GM12878 (cell line): ENCODE measurements around the gene ESRRG. TPM values are rescaled to one million over a fixed set of nuclear protein-coding genes. Genes with fewer than 3 reads are reported as not detected.
A peak's percentile ranks its signal among the peaks of the same experiment; 100 is the strongest.

Experiments used
- ATAC-seq: fragments of 200-7000 bp; cut with Tn5 transposase; 3 replicates; pipeline ENCODE4 v1.9.1; 2020; ENCODE audit warnings: mild to moderate bottlenecking, moderate library complexity
- BruUV-seq: library from RNA; stranded (reverse); fragments of 400-500 nt; replicated peaks from 2 replicates; lab custom pipeline; 2021; lab: Mats Ljungman, UMichigan
- CTCF ChIA-PET: fragments of 300-600 bp; sonication (Branson Sonifier 250); formaldehyde crosslinking; extraction: SDS; loops from one replicate; lab custom pipeline; 2021; ENCODE audit warnings: inconsistent platforms; lab: Yijun Ruan, JAX
- POLR2A ChIA-PET: fragments of 350-600 bp; formaldehyde crosslinking; extraction: SDS; loops from one replicate; lab custom pipeline; 2021; ENCODE audit warnings: inconsistent platforms; lab: Charles Lee
- RAD21 ChIA-PET: fragments of 300-600 bp; sonication (Branson Sonifier 250); formaldehyde crosslinking; loops from one replicate; lab custom pipeline; 2023; ENCODE audit warnings: antibody characterized with exemption; ENCODE audit not compliant: unreplicated experiment; lab: Charles Lee
- SMC1A ChIA-PET: fragments of 300-600 bp; sonication (Branson Sonifier 250); formaldehyde crosslinking; loops from one replicate; lab custom pipeline; 2023; ENCODE audit not compliant: unreplicated experiment, uncharacterized antibody; lab: Charles Lee
- DNase-seq: peaks from one replicate; pipeline ENCODE4 v3.0.0-alpha.2; 2011; ENCODE audit warnings: low read depth, low spot score
- FAIRE-seq: peaks from 3 replicates; lab custom pipeline; 2011; peaks lifted over from hg19 to GRCh38; lab: Jason Lieb, UNC
- H2AFZ ChIP-seq: 2 replicates; pipeline ENCODE4 v1.6.0; 2011; ENCODE audit warnings: low read depth, low read length, control low read depth; ENCODE audit not compliant: control insufficient read depth
- H3K27ac ChIP-seq: 2 replicates; pipeline ENCODE4 v1.5.1; 2011; ENCODE audit warnings: control low read depth; ENCODE audit not compliant: control insufficient read depth, insufficient read depth
- H3K27me3 ChIP-seq, 2 experiments: replicated peaks in 1 of 2; 2 replicates each; pipeline versions ENCODE4 v1.6.0 to v1.6.1; 2011; ENCODE audit warnings: low read length in 1 of 2; ENCODE audit not compliant: control insufficient read depth in 2 of 2, insufficient read depth in 2 of 2
- H3K36me3 ChIP-seq, 2 experiments: 2 replicates each; pipeline ENCODE4 v1.5.1; 2011; ENCODE audit warnings: low read length in 1 of 2; ENCODE audit not compliant: control insufficient read depth in 2 of 2, insufficient read depth in 2 of 2
- H3K4me1 ChIP-seq: 2 replicates; pipeline ENCODE4 v1.6.1; 2011; ENCODE audit warnings: mild to moderate bottlenecking, low read length, moderate library complexity, mixed read lengths; ENCODE audit not compliant: control insufficient read depth, insufficient read depth
- H3K4me2 ChIP-seq: 2 replicates; pipeline ENCODE4 v1.6.0; 2011; ENCODE audit warnings: control low read depth; ENCODE audit not compliant: control insufficient read depth, insufficient read depth
- H3K4me3 ChIP-seq: fragments of 200-600 bp; sonication (generic); 2 replicates; pipeline ENCODE4 v1.5.1; 2016
- H3K79me2 ChIP-seq: 2 replicates; pipeline ENCODE4 v1.6.0; 2011; ENCODE audit warnings: low read length; ENCODE audit not compliant: control insufficient read depth, insufficient read depth
- H3K9ac ChIP-seq: 2 replicates; pipeline ENCODE4 v1.8.0; 2011; ENCODE audit warnings: low read length, control low read depth, mixed read lengths; ENCODE audit not compliant: control insufficient read depth, insufficient read depth
- H3K9me3 ChIP-seq: replicated peaks from 3 replicates; pipeline ENCODE4 v1.5.1; 2011; ENCODE audit warnings: mild to moderate bottlenecking, low read length; ENCODE audit not compliant: control insufficient read depth, insufficient read depth
- H4K20me1 ChIP-seq: 2 replicates; pipeline ENCODE4 v1.6.0; 2011; ENCODE audit not compliant: control insufficient read depth, insufficient read depth
- CBFB ChIP-seq: IDR thresholded peaks from 2 replicates; pipeline ENCODE4 v1.6.1; 2016; ENCODE audit warnings: antibody characterized with exemption, low read depth
- CBX5 ChIP-seq: sonication (generic); IDR thresholded peaks from 2 replicates; pipeline ENCODE4 v1.6.1; 2016; ENCODE audit warnings: low read depth, moderate library complexity, mild to moderate bottlenecking, inconsistent platforms
- GATAD2B ChIP-seq: fragments of 450-650 bp; conservative IDR thresholded peaks from 2 replicates; pipeline ENCODE4 v1.6.1; 2017; ENCODE audit warnings: low read depth, mild to moderate bottlenecking, moderate library complexity
- HCFC1 ChIP-seq: fragments of 150-350 bp; IDR thresholded peaks from 2 replicates; pipeline ENCODE4 v1.6.1; 2014; ENCODE audit warnings: low read length
- JUND ChIP-seq: IDR thresholded peaks from 2 replicates; pipeline ENCODE4 v1.6.1; 2012; ENCODE audit warnings: low read depth, mild to moderate bottlenecking, low read length, improper control_type of control experiment, moderate library complexity
- RAD21 ChIP-seq: IDR thresholded peaks from 2 replicates; pipeline ENCODE4 v1.6.1; 2011; ENCODE audit warnings: mild to moderate bottlenecking, low read depth, low read length, moderate library complexity; ENCODE audit not compliant: insufficient read depth
- RELA ChIP-seq: fragments of 450-650 bp; IDR thresholded peaks from 2 replicates; pipeline ENCODE4 v1.8.0; 2014; ENCODE audit warnings: borderline replicate concordance; ENCODE audit not compliant: partially characterized antibody
- SMAD5 ChIP-seq: IDR thresholded peaks from 2 replicates; pipeline ENCODE4 v1.6.1; 2016; ENCODE audit warnings: antibody characterized with exemption, low read depth
- SMC3 ChIP-seq: IDR thresholded peaks from 2 replicates; pipeline ENCODE4 v1.6.1; 2011; ENCODE audit warnings: low read length, improper control_type of control experiment, borderline replicate concordance
- SREBF2 ChIP-seq: IDR thresholded peaks from 2 replicates; pipeline ENCODE4 v1.6.1; 2012; ENCODE audit warnings: mild to moderate bottlenecking, low read length
- SRF ChIP-seq, 2 experiments: IDR thresholded peaks; 2 replicates each; pipeline ENCODE4 v1.6.1; 2011; ENCODE audit warnings: low read depth in 2 of 2, low read length in 2 of 2, mild to moderate bottlenecking in 1 of 2, moderate library complexity in 1 of 2
- STAT3 ChIP-seq: IDR thresholded peaks from 2 replicates; pipeline ENCODE4 v1.6.1; 2011; ENCODE audit warnings: low read depth, low read length, improper control_type of control experiment
- WRNIP1 ChIP-seq: IDR thresholded peaks from 2 replicates; pipeline ENCODE4 v1.6.1; 2011; ENCODE audit warnings: low read depth, low read length, improper control_type of control experiment, borderline replicate concordance
- YY1 ChIP-seq: IDR thresholded peaks from 2 replicates; pipeline ENCODE4 v1.6.1; 2011; ENCODE audit warnings: low read depth, mild to moderate bottlenecking, low read length
- ZNF217 ChIP-seq: fragments of 450-650 bp; IDR thresholded peaks from 2 replicates; pipeline ENCODE4 v1.6.1; 2017; ENCODE audit warnings: antibody characterized with exemption, mild to moderate bottlenecking
- ZNF622 ChIP-seq: fragments of 450-650 bp; IDR thresholded peaks from 2 replicates; pipeline ENCODE4 v1.6.1; 2017; ENCODE audit warnings: mild to moderate bottlenecking, inconsistent platforms
- ZSCAN29 ChIP-seq: fragments of 450-650 bp; IDR thresholded peaks from 2 replicates; pipeline ENCODE4 v1.6.1; 2017; ENCODE audit warnings: mild to moderate bottlenecking, moderate library complexity
- ZZZ3 ChIP-seq: IDR thresholded peaks from 2 replicates; pipeline ENCODE4 v1.6.1; 2011; ENCODE audit warnings: low read depth; ENCODE audit not compliant: control insufficient read depth, insufficient read length
- WGBS: methylation state at CpG from one replicate; pipeline ENCODE4 v1.1.6; 2016; ENCODE audit warnings: low lambda C conversion rate; ENCODE audit not compliant: insufficient replicate concordance, insufficient coverage; ENCODE audit errors: missing lambda C conversion rate; 5-methylcytosine and 5-hydroxymethylcytosine counted together
- in situ Hi-C: fragments of 300-500 bp; cut with MboI; formaldehyde crosslinking; loops from 9 replicates; pipeline ENCODE4 v1.14.3; 2018; ENCODE audit warnings: mixed read lengths
- intact Hi-C: fragments of 100-400 bp; cut with micrococcal nuclease; formaldehyde crosslinking; loops from one replicate; pipeline ENCODE4 v1.14.2; 2022; ENCODE audit not compliant: unreplicated experiment
- polyA plus RNA-seq, 11 experiments: library from polyadenylated mRNA; depleted of rRNA in 4 of 11; unstranded in 6 of 11; stranded (reverse) in 5 of 11; fragments of >200 nt; fragmentation: Nextera tagmentation in 4 of 11; fragmentation: Illumina TruSeq in 1 of 11; extraction: Ambion mirVana in 4 of 11; extraction: Trizol in 1 of 11; gene quantifications; 1 replicate in 1 of 11; 2 replicates in 10 of 11; pipeline versions ENCODE4 v1.2.1 to v1.2.3, GENCODE V29; 2011 to 2016; ENCODE audit warnings: inconsistent platforms in 2 of 11, missing spikeins in 2 of 11, low read depth in 1 of 11
- total RNA-seq, 4 experiments: library from RNA; depleted of rRNA in 3 of 4; stranded (reverse); fragments of >200 nt in 3 of 4; fragmentation: Illumina TruSeq in 1 of 4; extraction: Trizol in 1 of 4; gene quantifications; 2 replicates each; pipeline versions ENCODE4 v1.2.1 to v1.2.3, GENCODE V29; 2013 to 2021
- TF ChIP-seq, protein P1 (sequence below): IDR thresholded peaks from 2 replicates; pipeline ENCODE4 v1.6.1; 2012; ENCODE audit warnings: low read length, inconsistent platforms
- TF ChIP-seq, protein P2 (sequence below), 3 experiments: IDR thresholded peaks in 2 of 3; conservative IDR thresholded peaks in 1 of 3; 2 replicates each; pipeline ENCODE4 v1.5.1; 2011; ENCODE audit warnings: low read depth in 3 of 3, low read length in 3 of 3, mild to moderate bottlenecking in 3 of 3, control low read depth in 2 of 3, moderate library complexity in 2 of 3, inconsistent platforms in 1 of 3, mixed read lengths in 1 of 3; ENCODE audit not compliant: control insufficient read depth in 2 of 3, insufficient read depth in 1 of 3; ENCODE audit errors: extremely low read depth in 1 of 3
- TF ChIP-seq, protein P3 (sequence below): IDR thresholded peaks from 2 replicates; pipeline ENCODE4 v1.6.1; 2011; ENCODE audit warnings: borderline replicate concordance, low read depth, mild to moderate bottlenecking, moderate library complexity, mixed read lengths, low read length; ENCODE audit not compliant: insufficient read depth; ENCODE audit errors: extremely low read length

Gene ESRRG
- total and polyA plus RNA-seq, 10 of the 15 experiments (the other 5 are each of a cell fraction or from before 2014, with no cell fraction given) = 0.03 TPM; not detected in 9

DNA sequence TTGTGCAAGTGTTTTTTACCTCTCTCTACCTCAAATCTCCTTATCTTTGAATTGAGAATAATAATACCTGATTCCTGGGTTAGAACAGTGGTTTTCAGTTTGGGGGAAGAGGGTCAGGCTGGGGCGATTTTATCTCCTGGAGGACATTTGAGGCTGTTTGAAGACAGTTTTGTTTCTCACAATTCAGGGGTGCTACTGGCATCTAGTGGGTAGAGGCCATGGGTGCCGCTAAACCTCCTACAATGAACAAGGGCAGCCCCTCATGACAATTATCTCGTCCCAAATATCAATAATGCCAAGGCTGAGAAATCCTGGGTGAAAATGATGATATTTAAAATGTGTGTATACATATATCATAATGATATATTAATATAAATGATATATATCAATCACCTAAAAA lies 160.8 kb downstream of the ESRRG start:
- in situ Hi-C loops (no loop called here), intact Hi-C loops (loop anchor here (5.0 kb wide), 1 partner anchor 250 kb away; no protein-coding TSS in a partner anchor)
- no TSS peak for BruUV-seq
- Histone ChIP-seq H2AFZ (no peak overlapping the region), H3K4me3 (no peak overlapping the region), H3K9me3 (no peaks in the 10 kb centered on the region), H3K4me2 (no peak overlapping the region), H3K4me1 (no peaks in the 10 kb centered on the region), H4K20me1 (no peaks in the 10 kb centered on the region), H3K36me3 (no peaks in the 10 kb centered on the region), H3K27ac (no peak overlapping the region), H3K27me3 (no peaks in the 10 kb centered on the region), H3K9ac (no peak overlapping the region), H3K79me2 (no peaks in the 10 kb centered on the region)
- ChIA-PET SMC1A (no interaction called here), RAD21 (no interaction called here), POLR2A (no interaction called here), CTCF (no interaction called here)
- TF ChIP-seq HCFC1 (no peak), RAD21 (peak; percentile 51), JUND (no peak), CBFB (no peak), CBX5 (no peak), ZSCAN29 (no peak), ZNF622 (no peak), RELA (no peak), SREBF2 (no peak), SMAD5 (no peak), STAT3 (no peak), YY1 (no peak), ZNF217 (no peak), SRF (IDR thresholded peaks at IDR 0.05; ENCODE audit: low read depth in 2 of 2, low read length in 2 of 2) (no peak), SMC3 (peak; percentile 7; the same call in 1 of the 2 replicates), ZZZ3 (no peak), GATAD2B (no peak), WRNIP1 (no peak)
- TF ChIP-seq, protein P1, sequence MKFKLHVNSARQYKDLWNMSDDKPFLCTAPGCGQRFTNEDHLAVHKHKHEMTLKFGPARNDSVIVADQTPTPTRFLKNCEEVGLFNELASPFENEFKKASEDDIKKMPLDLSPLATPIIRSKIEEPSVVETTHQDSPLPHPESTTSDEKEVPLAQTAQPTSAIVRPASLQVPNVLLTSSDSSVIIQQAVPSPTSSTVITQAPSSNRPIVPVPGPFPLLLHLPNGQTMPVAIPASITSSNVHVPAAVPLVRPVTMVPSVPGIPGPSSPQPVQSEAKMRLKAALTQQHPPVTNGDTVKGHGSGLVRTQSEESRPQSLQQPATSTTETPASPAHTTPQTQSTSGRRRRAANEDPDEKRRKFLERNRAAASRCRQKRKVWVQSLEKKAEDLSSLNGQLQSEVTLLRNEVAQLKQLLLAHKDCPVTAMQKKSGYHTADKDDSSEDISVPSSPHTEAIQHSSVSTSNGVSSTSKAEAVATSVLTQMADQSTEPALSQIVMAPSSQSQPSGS = no peak
- TF ChIP-seq, protein P2, sequence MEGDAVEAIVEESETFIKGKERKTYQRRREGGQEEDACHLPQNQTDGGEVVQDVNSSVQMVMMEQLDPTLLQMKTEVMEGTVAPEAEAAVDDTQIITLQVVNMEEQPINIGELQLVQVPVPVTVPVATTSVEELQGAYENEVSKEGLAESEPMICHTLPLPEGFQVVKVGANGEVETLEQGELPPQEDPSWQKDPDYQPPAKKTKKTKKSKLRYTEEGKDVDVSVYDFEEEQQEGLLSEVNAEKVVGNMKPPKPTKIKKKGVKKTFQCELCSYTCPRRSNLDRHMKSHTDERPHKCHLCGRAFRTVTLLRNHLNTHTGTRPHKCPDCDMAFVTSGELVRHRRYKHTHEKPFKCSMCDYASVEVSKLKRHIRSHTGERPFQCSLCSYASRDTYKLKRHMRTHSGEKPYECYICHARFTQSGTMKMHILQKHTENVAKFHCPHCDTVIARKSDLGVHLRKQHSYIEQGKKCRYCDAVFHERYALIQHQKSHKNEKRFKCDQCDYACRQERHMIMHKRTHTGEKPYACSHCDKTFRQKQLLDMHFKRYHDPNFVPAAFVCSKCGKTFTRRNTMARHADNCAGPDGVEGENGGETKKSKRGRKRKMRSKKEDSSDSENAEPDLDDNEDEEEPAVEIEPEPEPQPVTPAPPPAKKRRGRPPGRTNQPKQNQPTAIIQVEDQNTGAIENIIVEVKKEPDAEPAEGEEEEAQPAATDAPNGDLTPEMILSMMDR (IDR thresholded peaks at IDR 0.05 in 2 of 3, conservative IDR thresholded peaks at IDR 0.05 in 1 of 3; ENCODE audit: control insufficient read depth in 2 of 3, extremely low read depth in 1 of 3, insufficient read depth in 1 of 3, low read depth in 3 of 3, low read length in 3 of 3) = peak in 1 of 3 experiments; percentile 11; a peak in 1 of 6 replicates
- TF ChIP-seq, protein P3, sequence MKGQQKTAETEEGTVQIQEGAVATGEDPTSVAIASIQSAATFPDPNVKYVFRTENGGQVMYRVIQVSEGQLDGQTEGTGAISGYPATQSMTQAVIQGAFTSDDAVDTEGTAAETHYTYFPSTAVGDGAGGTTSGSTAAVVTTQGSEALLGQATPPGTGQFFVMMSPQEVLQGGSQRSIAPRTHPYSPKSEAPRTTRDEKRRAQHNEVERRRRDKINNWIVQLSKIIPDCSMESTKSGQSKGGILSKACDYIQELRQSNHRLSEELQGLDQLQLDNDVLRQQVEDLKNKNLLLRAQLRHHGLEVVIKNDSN = no peak
- WGBS = 0% methylated on average over 3 of the region's 3 CpGs
- FAIRE-seq (no peak), ATAC-seq (no peak), DNase-seq (no peak)
